Measurements from ENCODE around the gene GDF7.

DNA sequence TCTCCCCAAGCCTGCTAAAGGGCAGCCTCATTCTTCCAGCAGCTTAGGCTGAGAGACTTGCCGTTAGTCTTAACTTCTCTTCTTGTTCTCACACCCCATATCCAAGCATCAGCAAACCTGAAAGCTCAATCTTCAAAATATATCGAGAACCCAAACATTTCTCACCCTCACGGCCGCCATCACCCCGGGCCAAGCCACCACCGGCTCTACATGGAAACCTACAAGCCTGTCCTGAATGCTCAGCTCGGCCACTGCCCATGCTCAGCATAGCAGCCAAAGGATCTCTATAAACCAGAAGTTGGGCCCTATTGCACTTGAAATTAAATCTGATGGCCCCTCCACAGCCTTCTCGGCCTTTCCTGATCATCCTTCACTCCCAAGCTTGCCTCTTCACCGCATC lies 18.1 kb upstream of the GDF7 start:
- TF ChIP-seq, protein P1, sequence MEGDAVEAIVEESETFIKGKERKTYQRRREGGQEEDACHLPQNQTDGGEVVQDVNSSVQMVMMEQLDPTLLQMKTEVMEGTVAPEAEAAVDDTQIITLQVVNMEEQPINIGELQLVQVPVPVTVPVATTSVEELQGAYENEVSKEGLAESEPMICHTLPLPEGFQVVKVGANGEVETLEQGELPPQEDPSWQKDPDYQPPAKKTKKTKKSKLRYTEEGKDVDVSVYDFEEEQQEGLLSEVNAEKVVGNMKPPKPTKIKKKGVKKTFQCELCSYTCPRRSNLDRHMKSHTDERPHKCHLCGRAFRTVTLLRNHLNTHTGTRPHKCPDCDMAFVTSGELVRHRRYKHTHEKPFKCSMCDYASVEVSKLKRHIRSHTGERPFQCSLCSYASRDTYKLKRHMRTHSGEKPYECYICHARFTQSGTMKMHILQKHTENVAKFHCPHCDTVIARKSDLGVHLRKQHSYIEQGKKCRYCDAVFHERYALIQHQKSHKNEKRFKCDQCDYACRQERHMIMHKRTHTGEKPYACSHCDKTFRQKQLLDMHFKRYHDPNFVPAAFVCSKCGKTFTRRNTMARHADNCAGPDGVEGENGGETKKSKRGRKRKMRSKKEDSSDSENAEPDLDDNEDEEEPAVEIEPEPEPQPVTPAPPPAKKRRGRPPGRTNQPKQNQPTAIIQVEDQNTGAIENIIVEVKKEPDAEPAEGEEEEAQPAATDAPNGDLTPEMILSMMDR (IDR thresholded peaks at IDR 0.05; ENCODE audit: low read depth, low read length): no peak
- TF ChIP-seq EZH2phosphoT487 (IDR thresholded peaks at IDR 0.05; ENCODE audit: low read depth): no peak
